GM21737 (cell line): ENCODE measurements around the gene DOCK3.
"Not testable (repeated sequence)": the region's sequence is repeated elsewhere in the genome, so short reads cannot be mapped to it uniquely, and the experiment has no call there.

Experiments used
- ATAC-seq: cut with Tn5 transposase; IDR thresholded peaks from one replicate; pipeline ENCODE4 v1.9.1; 2021; ENCODE audit warnings: mild to moderate bottlenecking, moderate library complexity; ENCODE audit not compliant: unreplicated experiment

Gene DOCK3

GRCh38 chr3:51350751-51351150 lies 676.0 kb downstream of the DOCK3 start:
- no peak for ATAC-seq

- ATAC-seq, result no peak
Observed at GRCh38 chr3:51353131-51353530, 678.4 kb downstream of the DOCK3 start.

GRCh38 chr3:51353691-51354090 lies 679.0 kb downstream of the DOCK3 start:
- no peak for ATAC-seq

- no peak for ATAC-seq
Observed at GRCh38 chr3:51354172-51354571, 679.4 kb downstream of the DOCK3 start.

- no peak for ATAC-seq
Observed at GRCh38 chr3:51354731-51355615, 680.2 kb downstream of the DOCK3 start.

- ATAC-seq, result no peak
Observed at GRCh38 chr3:51355891-51356578, 681.3 kb downstream of the DOCK3 start.

GRCh38 chr3:51357856-51358255 lies 683.1 kb downstream of the DOCK3 start:
- no peak for ATAC-seq

GRCh38 chr3:51358981-51359380 lies 684.3 kb downstream of the DOCK3 start:
- no peak for ATAC-seq

- no peak for ATAC-seq
Observed at GRCh38 chr3:51360806-51361205, 686.1 kb downstream of the DOCK3 start.

GRCh38 chr3:51361746-51362145 lies 687.0 kb downstream of the DOCK3 start:
- ATAC-seq, result no peak

- no peak for ATAC-seq
Observed at GRCh38 chr3:51362476-51362875, 687.7 kb downstream of the DOCK3 start.

- ATAC-seq, result not testable (repeated sequence)
Observed at GRCh38 chr3:51368276-51368675, 693.5 kb downstream of the DOCK3 start.

GRCh38 chr3:51371943-51372557 lies 697.3 kb downstream of the DOCK3 start:
- no peak for ATAC-seq

GRCh38 chr3:51373658-51374421 lies 699.1 kb downstream of the DOCK3 start:
- ATAC-seq, result no peak

- ATAC-seq, result no peak
Observed at GRCh38 chr3:51374456-51374855, 699.7 kb downstream of the DOCK3 start.

- no peak for ATAC-seq
Observed at GRCh38 chr3:51375136-51375535, 700.4 kb downstream of the DOCK3 start.

- ATAC-seq, result no peak
Observed at GRCh38 chr3:51375571-51375970, 700.8 kb downstream of the DOCK3 start.

- ATAC-seq, result no peak
Observed at GRCh38 chr3:51378065-51378464, 703.3 kb downstream of the DOCK3 start.

- no peak for ATAC-seq
Observed at GRCh38 chr3:51378726-51379125, 704.0 kb downstream of the DOCK3 start.

- no peak for ATAC-seq
Observed at GRCh38 chr3:51379301-51379700, 704.6 kb downstream of the DOCK3 start.
